GM23248 (cell line): ENCODE measurements around the gene MS4A6E. TPM values are rescaled to one million over a fixed set of nuclear protein-coding genes. Genes with fewer than 3 reads are reported as not detected.
"Not testable (repeated sequence)": the region's sequence is repeated elsewhere in the genome, so short reads cannot be mapped to it uniquely, and the experiment has no call there.

ENCODE experiments used
- DNase-seq: peaks from one replicate; pipeline ENCODE4 v3.0.0-alpha.2; 2015
- H2AFZ ChIP-seq: fragments of 200-600 bp; sonication (generic); 2 replicates; pipeline ENCODE4 v1.6.1; 2016; ENCODE audit warnings: antibody characterized with exemption
- H3F3A ChIP-seq: fragments of 200-600 bp; sonication (generic); 2 replicates; pipeline ENCODE4 v1.6.1; 2016; ENCODE audit warnings: mild to moderate bottlenecking, antibody characterized with exemption, mixed run types; ENCODE audit not compliant: insufficient read depth
- H3K27ac ChIP-seq: fragments of 200-600 bp; sonication (generic); 2 replicates; pipeline ENCODE4 v1.5.1; 2016; ENCODE audit warnings: mild to moderate bottlenecking
- H3K27me3 ChIP-seq: fragments of 200-600 bp; sonication (generic); replicated peaks from 2 replicates; pipeline ENCODE4 v1.6.1; 2016; ENCODE audit warnings: mild to moderate bottlenecking; ENCODE audit not compliant: insufficient read depth
- H3K36me3 ChIP-seq: fragments of 200-600 bp; sonication (generic); 2 replicates; pipeline ENCODE4 v1.6.1; 2016; ENCODE audit warnings: low read depth, mild to moderate bottlenecking
- H3K4me1 ChIP-seq: fragments of 200-600 bp; sonication (generic); 2 replicates; pipeline ENCODE4 v1.6.1; 2016; ENCODE audit warnings: mild to moderate bottlenecking; ENCODE audit not compliant: insufficient read depth
- H3K4me2 ChIP-seq: fragments of 200-600 bp; sonication (generic); one replicate; pipeline ENCODE4 v1.6.1; 2016; ENCODE audit warnings: mild to moderate bottlenecking; ENCODE audit not compliant: unreplicated experiment
- H3K4me3 ChIP-seq: fragments of 200-600 bp; sonication (generic); 2 replicates; pipeline ENCODE4 v1.5.1; 2016; ENCODE audit warnings: mild to moderate bottlenecking
- H3K79me2 ChIP-seq: fragments of 200-600 bp; sonication (generic); 2 replicates; pipeline ENCODE4 v1.6.1; 2016; ENCODE audit warnings: mild to moderate bottlenecking; ENCODE audit not compliant: insufficient read depth
- H3K9ac ChIP-seq: fragments of 200-600 bp; sonication (generic); 2 replicates; pipeline ENCODE4 v1.6.1; 2016; ENCODE audit warnings: mild to moderate bottlenecking
- H3K9me2 ChIP-seq: fragments of 200-600 bp; sonication (generic); 2 replicates; pipeline ENCODE4 v1.6.1; 2016; ENCODE audit warnings: mixed run types, mild to moderate bottlenecking, moderate library complexity; ENCODE audit not compliant: insufficient read depth
- H3K9me3 ChIP-seq: fragments of 200-600 bp; sonication (generic); one replicate; pipeline ENCODE4 v1.6.1; 2017; ENCODE audit warnings: low read depth
- H4K20me1 ChIP-seq: fragments of 200-600 bp; sonication (generic); 2 replicates; pipeline ENCODE4 v1.6.0; 2016; ENCODE audit not compliant: insufficient read depth
- EZH2 ChIP-seq: fragments of 200-600 bp; sonication (generic); IDR thresholded peaks from 2 replicates; pipeline ENCODE4 v1.6.1; 2018; ENCODE audit warnings: antibody characterized with exemption, mild to moderate bottlenecking; ENCODE audit not compliant: insufficient read depth, poor library complexity, severe bottlenecking
- EZH2phosphoT487 ChIP-seq: fragments of 200-600 bp; sonication (generic); IDR thresholded peaks from 2 replicates; pipeline ENCODE4 v1.6.1; 2018; ENCODE audit warnings: antibody characterized with exemption, moderate library complexity, mild to moderate bottlenecking, low read depth; ENCODE audit not compliant: insufficient read depth
- WGBS, 2 experiments: methylation state at CpG; one replicate each; pipeline ENCODE4 v1.1.6; 2015 to 2017; ENCODE audit warnings: low lambda C conversion rate in 2 of 2, low coverage in 1 of 2; ENCODE audit errors: missing lambda C conversion rate in 2 of 2; 5-methylcytosine and 5-hydroxymethylcytosine counted together
- in situ Hi-C: fragments of 300-500 bp; cut with MboI; formaldehyde crosslinking; loops from 2 replicates; pipeline ENCODE4 v1.15.0; 2020
- polyA plus RNA-seq: library from polyadenylated mRNA; unstranded; fragments of >200 nt; fragmentation: Nextera tagmentation; extraction: Ambion mirVana; gene quantifications from 2 replicates; pipeline ENCODE4 v1.2.1, GENCODE V29; 2016
- total RNA-seq: library from RNA; depleted of rRNA; stranded (reverse); fragments of >200 nt; shearing (Covaris generic); gene quantifications from 2 replicates; pipeline ENCODE4 v1.2.3, GENCODE V29; 2014

MS4A6E gene
- total and polyA plus RNA-seq, 2 experiments from 2014 or later, result not detected

DNA sequence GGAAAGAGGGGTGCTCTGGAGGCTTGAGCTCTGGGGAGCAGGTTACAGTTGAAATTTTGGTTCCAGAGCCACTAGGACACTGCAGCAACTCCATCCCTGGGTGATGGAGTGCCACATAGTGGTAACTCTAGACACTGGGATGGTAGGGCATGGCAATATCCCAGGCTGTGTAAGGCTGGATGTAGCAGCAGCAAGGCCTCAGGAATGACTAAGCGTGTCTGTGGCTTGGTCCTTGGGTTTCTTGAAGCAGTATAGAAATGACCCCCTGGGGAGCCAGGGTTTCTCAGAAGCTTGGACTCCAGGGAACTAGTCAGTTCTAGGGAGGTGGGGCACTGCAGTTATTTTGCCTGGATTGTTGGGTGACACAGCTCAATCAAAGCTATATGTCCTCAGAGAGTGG, 38.5 kb upstream of the MS4A6E start:
- no peaks in the 10 kb centered on the region for H3K79me2 ChIP-seq
- TF ChIP-seq EZH2 (no peak), EZH2phosphoT487 (no peak)
- no peaks in the 10 kb centered on the region for H3K9me3 ChIP-seq
- no peaks in the 10 kb centered on the region for H3K36me3 ChIP-seq
- no peak overlapping the region for H3K9ac ChIP-seq
- H3K4me3 ChIP-seq, result no peak overlapping the region
- H3K27ac ChIP-seq, result no peak overlapping the region
- no peak overlapping the region for H2AFZ ChIP-seq
- no peaks in the 10 kb centered on the region for H3K9me2 ChIP-seq
- DNase-seq, result no peak
- H3K4me1 ChIP-seq, result no peaks in the 10 kb centered on the region
- no peaks in the 10 kb centered on the region for H3F3A ChIP-seq
- no peak overlapping the region for H3K4me2 ChIP-seq
- no peaks in the 10 kb centered on the region for H4K20me1 ChIP-seq
- in situ Hi-C loops, result no loop called here
- 0 to 30% methylated on average over 1 of the region's 1 CpG for WGBS, 2 experiments
- H3K27me3 ChIP-seq, result no peaks in the 10 kb centered on the region

DNA sequence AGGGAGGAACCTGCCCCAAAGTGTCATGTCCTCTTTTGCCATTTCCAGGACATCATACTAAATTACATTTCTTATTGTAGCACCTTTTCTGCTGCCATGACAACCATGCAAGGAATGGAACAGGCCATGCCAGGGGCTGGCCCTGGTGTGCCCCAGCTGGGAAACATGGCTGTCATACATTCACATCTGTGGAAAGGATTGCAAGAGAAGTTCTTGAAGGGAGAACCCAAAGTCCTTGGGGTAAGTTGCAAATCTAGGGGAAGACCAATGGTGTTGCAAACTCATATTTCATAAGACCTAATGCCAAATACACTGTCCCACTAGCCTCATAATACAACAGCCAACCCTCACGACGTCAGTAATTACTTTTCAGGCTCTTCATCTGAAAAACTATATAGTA, 34.9 kb upstream of the MS4A6E start:
- Histone ChIP-seq H3K27me3 (no peaks in the 10 kb centered on the region), H3K4me1 (no peaks in the 10 kb centered on the region), H3K9ac (no peak overlapping the region), H4K20me1 (no peaks in the 10 kb centered on the region), H3K27ac (no peak overlapping the region), H3K4me2 (no peak overlapping the region), H2AFZ (no peak overlapping the region), H3K36me3 (no peaks in the 10 kb centered on the region), H3K79me2 (no peaks in the 10 kb centered on the region), H3K9me3 (no peaks in the 10 kb centered on the region), H3F3A (no peaks in the 10 kb centered on the region), H3K9me2 (no peaks in the 10 kb centered on the region), H3K4me3 (no peak overlapping the region)
- TF ChIP-seq EZH2phosphoT487 (no peak), EZH2 (no peak)
- 3 to 4% methylated on average over 2 of the region's 2 CpGs for WGBS, 2 experiments
- no peak for DNase-seq
- in situ Hi-C loops, result no loop called here

- no peaks in the 10 kb centered on the region for H3K27me3 ChIP-seq
- no peaks in the 10 kb centered on the region for H4K20me1 ChIP-seq
- in situ Hi-C loops, result no loop called here
- H3K36me3 ChIP-seq, result no peaks in the 10 kb centered on the region
- no peak overlapping the region for H3K27ac ChIP-seq
- H3F3A ChIP-seq, result no peaks in the 10 kb centered on the region
- WGBS, 2 experiments, result 34 to 44% methylated on average over 3 of the region's 3 CpGs
- no peak overlapping the region for H2AFZ ChIP-seq
- H3K4me3 ChIP-seq, result no peak overlapping the region
- H3K9me3 ChIP-seq, result no peaks in the 10 kb centered on the region
- no peak for TF ChIP-seq EZH2phosphoT487
- TF ChIP-seq EZH2, result no peak
- H3K4me1 ChIP-seq, result no peaks in the 10 kb centered on the region
- no peak overlapping the region for H3K4me2 ChIP-seq
- H3K79me2 ChIP-seq, result no peaks in the 10 kb centered on the region
- H3K9ac ChIP-seq, result no peak overlapping the region
- H3K9me2 ChIP-seq, result no peaks in the 10 kb centered on the region
- no peak for DNase-seq
These were observed 25.9 kb upstream of the MS4A6E start for GRCh38 chr11:60301178-60301577.

GRCh38 chr11:60301884-60302283, 25.2 kb upstream of the MS4A6E start:
- H4K20me1 ChIP-seq, H3F3A ChIP-seq, DNase-seq, H3K4me1 ChIP-seq, H3K9me2 ChIP-seq, H3K4me2 ChIP-seq, H3K79me2 ChIP-seq, H3K27me3 ChIP-seq, H3K9me3 ChIP-seq, H3K36me3 ChIP-seq, H3K4me3 ChIP-seq, H3K27ac ChIP-seq, H2AFZ ChIP-seq, in situ Hi-C loops, H3K9ac ChIP-seq: not testable (repeated sequence)
- WGBS, 2 experiments, result 26 to 27% methylated on average over 6 of the region's 6 CpGs

GRCh38 chr11:60303661-60304060, 23.4 kb upstream of the MS4A6E start:
- H3K9me3 ChIP-seq, result no peaks in the 10 kb centered on the region

More at GRCh38 chr11:60303661-60304060, 23.4 kb upstream of the MS4A6E start:
- Histone ChIP-seq H2AFZ (no peak overlapping the region), H3K27me3 (no peaks in the 10 kb centered on the region), H3K4me3 (no peak overlapping the region), H3K36me3 (no peaks in the 10 kb centered on the region), H4K20me1 (no peaks in the 10 kb centered on the region), H3K4me1 (no peaks in the 10 kb centered on the region), H3K4me2 (no peak overlapping the region), H3K79me2 (no peaks in the 10 kb centered on the region), H3K9ac (no peak overlapping the region), H3K9me2 (no peaks in the 10 kb centered on the region), H3K27ac (no peak overlapping the region), H3F3A (no peaks in the 10 kb centered on the region)
- in situ Hi-C loops, result no loop called here
- TF ChIP-seq EZH2phosphoT487 (no peak), EZH2 (no peak)
- 48 to 50% methylated on average over 5 of the region's 5 CpGs for WGBS, 2 experiments
- no peak for DNase-seq
